ENCODE results near the gene STX7.
"Not testable (repeated sequence)": the region's sequence is repeated elsewhere in the genome, so short reads cannot be mapped to it uniquely, and the experiment has no call there.

Gene STX7, protein sequence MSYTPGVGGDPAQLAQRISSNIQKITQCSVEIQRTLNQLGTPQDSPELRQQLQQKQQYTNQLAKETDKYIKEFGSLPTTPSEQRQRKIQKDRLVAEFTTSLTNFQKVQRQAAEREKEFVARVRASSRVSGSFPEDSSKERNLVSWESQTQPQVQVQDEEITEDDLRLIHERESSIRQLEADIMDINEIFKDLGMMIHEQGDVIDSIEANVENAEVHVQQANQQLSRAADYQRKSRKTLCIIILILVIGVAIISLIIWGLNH

DNA sequence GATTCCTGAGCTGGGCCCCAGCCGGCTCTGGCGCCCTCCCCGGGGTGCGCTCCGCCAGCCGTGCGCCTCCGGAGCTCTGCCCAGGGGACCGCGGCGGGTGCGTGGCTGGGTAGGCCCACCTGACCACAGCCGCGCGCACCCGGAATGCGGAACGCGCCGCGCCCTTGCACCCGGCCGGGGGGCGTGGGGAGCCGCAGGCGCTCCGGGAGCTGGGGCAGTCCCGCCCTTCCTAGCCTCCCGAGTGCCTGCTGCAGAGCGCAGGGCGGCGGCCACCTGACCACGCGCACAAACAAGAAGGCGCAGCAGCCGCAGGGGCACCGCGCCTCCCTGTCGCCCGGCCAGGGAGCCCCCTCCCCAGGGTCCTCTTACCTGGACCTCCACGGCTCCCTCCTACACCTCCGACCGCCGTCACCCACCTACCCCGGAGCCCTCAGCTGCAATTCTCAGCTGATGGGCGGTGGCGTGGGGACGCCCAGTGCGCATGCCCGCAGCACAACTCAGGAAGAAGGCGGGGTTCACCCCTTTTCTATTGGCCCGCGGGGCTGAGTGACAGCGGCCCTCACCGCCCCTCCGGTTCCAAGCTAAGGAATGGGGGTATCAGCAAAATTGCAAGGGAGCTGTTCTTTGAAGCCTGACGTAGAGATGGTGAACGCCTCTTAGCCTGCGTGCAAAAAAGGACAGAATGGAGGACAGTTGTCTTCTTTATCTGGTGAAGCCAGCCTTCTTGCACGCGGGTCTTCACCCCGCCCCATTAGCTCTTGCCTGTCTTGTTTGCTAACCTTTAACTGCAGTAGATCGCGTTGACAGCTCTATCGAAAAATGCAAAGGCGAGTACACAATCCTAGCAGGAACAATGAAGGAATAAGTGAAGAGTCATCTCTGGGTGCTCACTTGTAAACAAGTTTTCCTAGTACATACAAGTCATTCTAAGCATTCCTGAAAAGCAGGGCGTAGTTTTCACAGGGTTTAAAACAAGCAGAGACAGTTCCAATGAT lies at the start of gene STX7:
Gene STX7, minus strand, starts transcription at position 479 of the 995 bp plus-strand sequence. CDS start 9,586 bp downstream, outside the sequence.
- in situ Hi-C loops (cut with MboI; ENCODE audit: low sequenced_read_pairs), result loop anchor here (25.0 kb wide), 1 partner anchor 1574 kb away; no protein-coding TSS in a partner anchor

GRCh38 chr6:132560087-132560486 lies 47.2 kb upstream of the STX7 start:
- in situ Hi-C loops (cut with MboI; ENCODE audit: low sequenced_read_pairs), result not testable (repeated sequence)

DNA sequence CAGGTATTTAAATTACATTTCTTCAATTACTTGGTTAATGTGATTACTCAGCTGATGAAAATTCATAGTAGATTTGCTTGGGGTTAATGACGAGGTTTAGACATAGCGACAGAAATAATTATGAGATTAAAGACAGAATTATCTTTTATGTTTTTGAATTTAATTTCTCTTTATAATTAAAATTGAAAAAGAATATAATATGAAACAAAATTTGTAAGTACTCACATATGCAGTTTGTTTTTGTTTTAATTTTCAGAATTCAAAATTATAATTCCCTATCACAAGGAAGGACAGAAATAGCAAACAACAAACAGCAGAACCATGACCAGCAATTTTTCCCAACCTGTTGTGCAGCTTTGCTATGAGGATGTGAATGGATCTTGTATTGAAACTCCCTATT lies 39.5 kb upstream of the STX7 start, which contains the start of gene TAAR8:
Gene TAAR8, plus strand, starts transcription at position 301 of the 400 bp plus-strand sequence. Its CDS starts 21 bp downstream, at position 322.
- in situ Hi-C loops (cut with MboI; ENCODE audit: low sequenced_read_pairs), result no loop called here

DNA sequence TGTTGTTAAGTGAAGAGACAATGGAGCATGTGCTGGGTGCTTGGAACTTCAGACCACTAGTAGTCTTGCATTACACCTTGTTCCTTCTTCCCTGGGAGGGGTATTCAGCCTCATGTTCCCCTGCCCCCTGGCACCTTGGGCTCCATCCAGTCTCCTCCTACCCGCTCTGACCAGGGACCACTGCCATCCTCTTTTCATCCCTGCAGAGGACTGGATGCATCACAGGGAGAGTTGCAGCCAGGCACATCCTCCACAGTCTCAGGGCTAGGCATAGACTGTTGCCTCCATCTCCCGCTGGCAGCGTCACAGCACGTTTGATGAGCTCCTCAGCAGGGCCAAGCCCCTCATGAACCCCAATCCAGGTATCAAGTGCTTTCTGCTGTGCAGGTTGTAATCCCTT lies 38.3 kb upstream of the STX7 start:
- in situ Hi-C loops (cut with MboI; ENCODE audit: low sequenced_read_pairs), result no loop called here

DNA sequence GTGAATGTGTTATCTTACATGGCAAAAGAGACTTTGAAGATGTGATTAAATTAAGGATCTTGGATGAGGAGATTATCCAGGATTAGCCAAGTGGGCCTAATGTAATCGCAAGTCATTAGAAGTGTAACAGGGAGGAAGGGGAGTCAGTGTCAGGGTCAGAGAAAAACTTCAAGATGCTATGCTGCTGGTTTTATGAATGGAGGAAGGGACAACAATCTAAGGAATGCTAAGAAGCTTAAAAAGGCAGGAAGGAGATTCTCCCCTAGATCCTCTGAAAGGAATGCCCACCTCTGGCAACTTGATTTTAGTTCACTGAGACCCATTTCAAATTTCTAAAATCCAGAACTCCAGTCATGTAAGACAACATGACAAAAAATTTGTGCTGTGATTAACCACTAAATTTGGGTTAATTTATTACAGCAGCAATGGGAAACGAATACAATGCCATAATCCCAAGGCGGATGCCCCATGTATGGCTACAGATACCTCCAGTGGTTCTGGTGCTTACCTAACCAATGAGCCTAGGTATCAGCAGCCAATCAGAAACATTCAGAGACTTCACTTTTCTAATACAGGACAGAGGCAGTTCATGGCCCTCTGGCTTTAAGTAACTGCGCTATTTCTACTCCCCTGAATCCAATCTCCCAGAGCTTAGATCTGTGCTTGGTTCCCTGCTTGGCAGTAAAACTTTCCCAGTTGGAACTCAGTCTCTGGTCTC lies 36.0 kb upstream of the STX7 start:
- in situ Hi-C loops (cut with MboI; ENCODE audit: low sequenced_read_pairs), result loop anchor here (25.0 kb wide), 1 partner anchor 1363 kb away; no protein-coding TSS in a partner anchor

GRCh38 chr6:132544826-132545225 lies 31.9 kb upstream of the STX7 start:
- in situ Hi-C loops (cut with MboI; ENCODE audit: low sequenced_read_pairs), result loop anchor here (25.0 kb wide), 1 partner anchor 1367 kb away; no protein-coding TSS in a partner anchor

DNA sequence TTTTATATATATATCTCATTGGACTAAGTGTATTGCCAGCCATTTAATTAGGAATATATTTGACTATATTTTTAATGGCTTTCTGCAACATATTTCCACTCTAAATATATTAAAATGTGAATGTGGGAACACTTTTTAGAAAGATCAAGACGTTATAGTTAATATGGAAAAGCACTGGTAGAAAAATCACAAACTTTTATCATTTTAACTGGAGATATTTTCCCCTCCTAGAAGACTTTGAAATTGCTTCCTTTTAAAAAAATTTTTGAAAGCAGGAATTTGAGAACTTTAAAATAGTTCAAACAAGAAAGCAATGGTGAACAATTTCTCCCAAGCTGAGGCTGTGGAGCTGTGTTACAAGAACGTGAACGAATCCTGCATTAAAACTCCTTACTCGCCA lies 25.1 kb upstream of the STX7 start, which contains the start of gene TAAR9:
Gene TAAR9, plus strand, starts transcription at position 301 of the 400 bp plus-strand sequence. Its CDS starts 13 bp downstream, at position 314.
- in situ Hi-C loops (cut with MboI; ENCODE audit: low sequenced_read_pairs), result loop anchor here (25.0 kb wide), 1 partner anchor 1374 kb away; no protein-coding TSS in a partner anchor

- in situ Hi-C loops (cut with MboI; ENCODE audit: low sequenced_read_pairs), result loop anchor here (25.0 kb wide), 1 partner anchor 1375 kb away; no protein-coding TSS in a partner anchor
Observed at GRCh38 chr6:132537145-132537544, 24.2 kb upstream of the STX7 start.

DNA sequence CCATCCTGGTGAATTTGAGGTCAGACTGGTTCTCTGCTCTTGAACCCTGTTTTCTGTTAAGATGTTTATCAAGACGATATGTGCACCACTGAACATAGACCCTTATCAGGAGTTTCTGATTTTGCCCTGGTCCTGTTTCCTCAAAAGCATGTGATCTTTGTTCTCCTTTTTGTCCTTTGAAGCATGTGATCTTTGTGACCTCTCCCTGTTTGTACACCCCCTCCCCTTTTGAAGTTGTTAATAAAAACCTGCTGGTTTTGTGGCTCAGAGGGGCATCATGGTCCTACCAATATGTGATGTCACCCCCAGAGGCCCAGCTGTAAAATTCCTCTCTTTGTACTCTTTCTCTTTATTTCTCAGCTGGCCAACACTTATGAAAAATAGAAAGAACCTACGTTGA lies 21.6 kb upstream of the STX7 start:
- in situ Hi-C loops (cut with MboI; ENCODE audit: low sequenced_read_pairs), result loop anchor here (25.0 kb wide), 1 partner anchor 1378 kb away; no protein-coding TSS in a partner anchor

DNA sequence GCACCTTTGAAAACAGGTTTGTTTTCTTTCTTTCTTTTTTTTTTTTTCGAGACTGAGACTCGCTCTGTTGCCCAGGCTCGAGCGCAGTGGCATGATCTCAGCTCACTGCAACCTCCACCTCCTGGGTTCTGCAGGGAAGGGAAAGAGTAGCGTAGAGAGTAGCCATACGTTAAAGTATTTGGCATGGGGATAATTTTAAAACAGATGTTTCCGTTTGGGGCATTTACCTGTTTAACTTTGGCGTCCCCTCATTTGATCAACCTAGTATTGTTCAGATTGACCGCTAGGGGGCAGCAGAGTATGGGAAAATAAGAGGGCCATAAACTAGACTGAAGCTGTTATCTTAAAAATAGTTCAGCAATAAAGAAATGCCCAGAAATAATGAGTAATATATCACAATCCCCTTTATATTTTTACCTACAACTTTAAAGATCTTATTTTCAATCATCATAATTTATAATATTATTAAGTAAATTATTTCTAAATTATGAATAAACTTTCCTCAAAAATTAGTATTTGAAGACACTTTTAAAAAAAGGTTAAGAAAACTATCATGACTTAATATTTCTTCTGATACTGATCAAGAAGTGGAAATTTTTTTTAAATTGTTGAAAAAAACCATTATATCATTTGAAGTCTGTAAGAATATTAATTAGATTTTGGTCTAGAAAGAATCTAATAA lies 17.5 kb upstream of the STX7 start:
- in situ Hi-C loops (cut with MboI; ENCODE audit: low sequenced_read_pairs), result loop anchor here (25.0 kb wide), 1 partner anchor 1382 kb away; no protein-coding TSS in a partner anchor

DNA sequence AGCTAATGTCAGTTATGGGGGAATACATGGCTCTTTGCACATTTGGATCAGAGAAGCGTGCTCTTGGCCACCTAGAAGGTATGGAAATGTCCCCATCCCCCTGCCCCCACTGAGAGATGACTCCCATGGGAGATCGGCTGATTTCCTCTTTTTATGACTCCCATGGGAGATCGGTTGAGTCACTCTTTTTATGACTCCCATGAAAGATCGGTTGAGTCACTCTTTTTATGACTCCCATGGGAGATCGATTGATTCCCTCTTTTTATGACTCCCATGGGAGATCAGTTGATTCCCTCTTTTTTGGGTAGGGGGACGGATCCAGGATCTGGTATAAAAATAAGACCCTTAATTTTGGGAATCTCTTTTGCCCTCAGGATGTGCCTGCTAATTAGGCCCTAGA lies 14.9 kb upstream of the STX7 start:
- in situ Hi-C loops (cut with MboI; ENCODE audit: low sequenced_read_pairs), result loop anchor here (25.0 kb wide), 1 partner anchor 1385 kb away; no protein-coding TSS in a partner anchor

GRCh38 chr6:132526461-132526860 lies 13.5 kb upstream of the STX7 start:
- in situ Hi-C loops (cut with MboI; ENCODE audit: low sequenced_read_pairs), result loop anchor here (25.0 kb wide), 1 partner anchor 1386 kb away; no protein-coding TSS in a partner anchor

DNA sequence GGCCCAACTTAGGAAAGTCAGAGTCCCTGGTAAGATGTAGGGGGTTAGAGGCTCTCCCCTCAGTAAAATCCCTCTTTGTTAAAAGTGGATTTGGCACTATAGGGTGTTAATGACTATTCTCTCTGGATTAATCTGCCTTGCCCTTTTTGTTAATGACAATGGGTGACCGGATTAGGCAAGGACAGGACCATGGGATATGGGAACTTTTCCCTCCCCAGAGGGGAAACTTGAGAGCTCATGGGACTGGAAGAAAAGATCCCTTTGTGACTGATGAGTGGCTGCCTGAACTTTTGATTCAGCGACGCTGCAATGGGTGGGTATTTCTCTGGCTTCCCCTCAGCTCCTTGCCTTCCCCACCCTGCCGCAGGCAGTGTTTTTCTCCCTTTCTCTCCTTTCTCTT lies 12.9 kb upstream of the STX7 start:
- in situ Hi-C loops (cut with MboI; ENCODE audit: low sequenced_read_pairs), result loop anchor here (25.0 kb wide), 1 partner anchor 1386 kb away; no protein-coding TSS in a partner anchor

GRCh38 chr6:132524646-132525045 lies 11.7 kb upstream of the STX7 start:
- in situ Hi-C loops (cut with MboI; ENCODE audit: low sequenced_read_pairs), result loop anchor here (25.0 kb wide), 2 partner anchors 1388 to 1563 kb away; no protein-coding TSS in a partner anchor

- in situ Hi-C loops (cut with MboI; ENCODE audit: low sequenced_read_pairs), result loop anchor here (25.0 kb wide), 1 partner anchor 1566 kb away; no protein-coding TSS in a partner anchor
Observed at GRCh38 chr6:132520953-132521352, 8.0 kb upstream of the STX7 start.

GRCh38 chr6:132515386-132515785 lies 2.5 kb upstream of the STX7 start:
- in situ Hi-C loops (cut with MboI; ENCODE audit: low sequenced_read_pairs), result loop anchor here (25.0 kb wide), 1 partner anchor 1572 kb away; no protein-coding TSS in a partner anchor

GRCh38 chr6:132513831-132514545 lies 1.1 kb upstream of the STX7 start:
- in situ Hi-C loops (cut with MboI; ENCODE audit: low sequenced_read_pairs), result loop anchor here (25.0 kb wide), 1 partner anchor 1573 kb away; no protein-coding TSS in a partner anchor

DNA sequence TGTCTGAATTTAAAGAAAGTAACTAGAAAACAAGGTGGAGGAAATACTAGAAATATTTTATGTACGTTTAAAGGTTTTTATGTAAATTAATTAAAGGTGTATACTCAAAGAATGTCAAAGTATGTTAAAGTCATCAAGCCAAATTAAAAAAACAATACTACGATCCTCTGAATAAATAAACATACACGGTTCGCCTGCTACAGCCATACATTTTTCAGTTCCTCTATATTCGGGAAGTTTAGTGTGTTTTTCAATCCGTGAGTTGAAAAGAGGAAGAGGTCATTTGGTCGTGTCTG lies 626 bp downstream of the STX7 start:
- in situ Hi-C loops (cut with MboI; ENCODE audit: low sequenced_read_pairs), result loop anchor here (25.0 kb wide), 1 partner anchor 1575 kb away; no protein-coding TSS in a partner anchor

- in situ Hi-C loops (cut with MboI; ENCODE audit: low sequenced_read_pairs), result loop anchor here (25.0 kb wide), 1 partner anchor 1575 kb away; no protein-coding TSS in a partner anchor
Observed at GRCh38 chr6:132511831-132512220, 1.1 kb downstream of the STX7 start.

All from HL-60/S4 (cell line).